Chondrocyte (in vitro differentiated cells): ENCODE results near the gene LIME1. TPM values are rescaled to one million over a fixed set of nuclear protein-coding genes. Genes with fewer than 3 reads are reported as not detected.

Experiments
- DNase-seq: peaks from one replicate; pipeline ENCODE4 v3.0.0; 2021; ENCODE audit warnings: mixed read lengths, low spot score
- H3K27ac Mint-ChIP-seq: one replicate; pipeline ENCODE4 v1.8.0; 2021; ENCODE audit warnings: mild to moderate bottlenecking, moderate library complexity, mixed read lengths; ENCODE audit not compliant: unreplicated experiment
- H3K27me3 Mint-ChIP-seq: 2 replicates; pipeline ENCODE4 v1.8.0; 2021; ENCODE audit warnings: low read depth, mixed read lengths
- H3K36me3 Mint-ChIP-seq: 2 replicates; pipeline ENCODE4 v1.8.0; 2021; ENCODE audit warnings: low read depth, mixed read lengths
- H3K4me1 Mint-ChIP-seq: 2 replicates; pipeline ENCODE4 v1.8.0; 2021; ENCODE audit warnings: low read depth, mild to moderate bottlenecking, mixed read lengths
- H3K4me3 Mint-ChIP-seq: one replicate; pipeline ENCODE4 v1.8.0; 2021; ENCODE audit warnings: mild to moderate bottlenecking, moderate library complexity, mixed read lengths; ENCODE audit not compliant: unreplicated experiment
- H3K9me3 Mint-ChIP-seq: 2 replicates; pipeline ENCODE4 v1.8.0; 2021; ENCODE audit warnings: low read depth, mixed read lengths
- total RNA-seq: library from RNA; stranded (reverse); gene quantifications from 3 replicates; pipeline ENCODE4 v1.2.1, GENCODE V29; 2021
- TF ChIP-seq, protein P1 (sequence below): fragments of 200-600 bp; sonication (generic); IDR thresholded peaks from 2 replicates; pipeline ENCODE4 v1.5.0; 2021; ENCODE audit warnings: antibody characterized with exemption, mild to moderate bottlenecking, moderate library complexity

LIME1 gene
- total RNA-seq, 1 donor from 2014 or later = 6.8 TPM

DNA sequence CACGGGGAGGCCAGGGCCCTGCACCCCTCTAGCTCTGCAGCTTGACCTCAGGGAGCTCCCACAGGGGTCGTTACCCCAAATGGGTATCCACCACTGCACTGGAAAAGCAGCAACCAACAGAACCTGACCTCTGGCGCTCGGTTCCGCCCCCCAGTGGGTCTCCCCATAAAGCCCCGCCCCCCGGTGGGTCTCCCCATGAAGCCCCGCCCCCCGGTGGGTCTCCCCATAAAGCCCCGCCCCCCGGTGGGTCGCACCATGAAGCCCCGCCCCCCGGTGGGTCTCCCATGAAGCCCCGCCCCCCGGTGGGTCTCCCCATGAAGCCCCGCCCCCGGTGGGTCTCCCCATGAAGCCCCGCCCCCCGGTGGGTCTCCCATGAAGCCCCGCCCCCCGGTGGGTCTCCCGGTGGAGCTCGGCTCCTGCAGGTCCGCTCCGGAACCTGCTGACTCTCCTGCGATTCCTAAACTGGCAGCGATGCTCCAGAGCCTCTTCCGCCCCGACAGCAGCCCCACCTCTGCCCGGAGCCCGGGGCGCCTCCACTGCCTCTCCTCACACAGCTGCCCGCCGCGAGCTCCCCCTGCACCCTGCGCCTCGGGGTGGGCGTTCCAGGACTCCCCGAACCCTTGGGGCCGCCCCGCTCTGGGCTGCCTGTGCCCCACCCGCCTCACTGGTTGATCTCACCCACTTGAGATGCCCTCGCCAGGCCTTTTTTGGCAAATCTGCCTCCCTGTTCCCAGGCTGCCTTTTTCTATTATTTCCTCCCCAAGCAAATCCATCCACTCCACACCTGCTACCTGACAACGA, 15.2 kb downstream of the LIME1 start:
- Mint-ChIP-seq H3K27ac (no peak overlapping the region), H3K27me3 (no peaks in the 10 kb centered on the region), H3K4me3 (no peak overlapping the region), H3K4me1 (no peaks in the 10 kb centered on the region), H3K36me3 (peaks cover 1% of the 10 kb centered on the region), H3K9me3 (no peaks in the 10 kb centered on the region)
- DNase-seq = peak; percentile 89
- TF ChIP-seq, protein P1, sequence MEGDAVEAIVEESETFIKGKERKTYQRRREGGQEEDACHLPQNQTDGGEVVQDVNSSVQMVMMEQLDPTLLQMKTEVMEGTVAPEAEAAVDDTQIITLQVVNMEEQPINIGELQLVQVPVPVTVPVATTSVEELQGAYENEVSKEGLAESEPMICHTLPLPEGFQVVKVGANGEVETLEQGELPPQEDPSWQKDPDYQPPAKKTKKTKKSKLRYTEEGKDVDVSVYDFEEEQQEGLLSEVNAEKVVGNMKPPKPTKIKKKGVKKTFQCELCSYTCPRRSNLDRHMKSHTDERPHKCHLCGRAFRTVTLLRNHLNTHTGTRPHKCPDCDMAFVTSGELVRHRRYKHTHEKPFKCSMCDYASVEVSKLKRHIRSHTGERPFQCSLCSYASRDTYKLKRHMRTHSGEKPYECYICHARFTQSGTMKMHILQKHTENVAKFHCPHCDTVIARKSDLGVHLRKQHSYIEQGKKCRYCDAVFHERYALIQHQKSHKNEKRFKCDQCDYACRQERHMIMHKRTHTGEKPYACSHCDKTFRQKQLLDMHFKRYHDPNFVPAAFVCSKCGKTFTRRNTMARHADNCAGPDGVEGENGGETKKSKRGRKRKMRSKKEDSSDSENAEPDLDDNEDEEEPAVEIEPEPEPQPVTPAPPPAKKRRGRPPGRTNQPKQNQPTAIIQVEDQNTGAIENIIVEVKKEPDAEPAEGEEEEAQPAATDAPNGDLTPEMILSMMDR = no peak

GRCh38 chr20:63752411-63753101, 16.1 kb downstream of the LIME1 start:
- Mint-ChIP-seq H3K36me3 (peaks cover 1% of the 10 kb centered on the region), H3K4me1 (no peaks in the 10 kb centered on the region), H3K4me3 (no peak overlapping the region), H3K27me3 (no peaks in the 10 kb centered on the region), H3K27ac (no peak overlapping the region), H3K9me3 (no peaks in the 10 kb centered on the region)
- no peak for DNase-seq
- TF ChIP-seq, protein P1 = no peak

- Mint-ChIP-seq H3K27ac (no peak overlapping the region), H3K4me3 (no peak overlapping the region), H3K27me3 (no peaks in the 10 kb centered on the region), H3K9me3 (no peaks in the 10 kb centered on the region), H3K36me3 (peaks cover 2% of the 10 kb centered on the region), H3K4me1 (no peaks in the 10 kb centered on the region)
- TF ChIP-seq, protein P1 = no peak
- no peak for DNase-seq
Observed at GRCh38 chr20:63753381-63753780, 16.9 kb downstream of the LIME1 start.

DNA sequence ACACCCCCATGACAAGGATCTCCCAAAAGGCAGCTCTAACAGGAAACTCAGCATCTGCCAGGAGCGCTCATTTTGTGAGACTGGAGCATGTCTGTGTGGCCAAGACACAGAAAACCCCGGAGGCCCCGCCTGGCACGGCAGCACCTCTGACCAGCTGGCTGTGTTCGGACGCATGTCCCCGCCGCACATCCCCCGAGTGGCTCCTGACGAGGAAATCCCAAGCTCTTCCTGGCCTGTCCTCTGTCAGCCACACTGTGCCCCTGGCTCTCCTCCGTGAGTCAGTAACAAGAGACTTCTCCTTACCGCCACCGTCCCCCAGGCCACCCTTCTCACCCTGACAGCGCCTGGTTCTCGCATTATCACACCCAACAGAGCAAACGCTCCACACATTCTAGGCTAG, 17.5 kb downstream of the LIME1 start:
- peaks cover 3% of the 10 kb centered on the region for H3K36me3 Mint-ChIP-seq
- no peak overlapping the region for H3K27ac Mint-ChIP-seq

More for the DNA sequence above, 17.5 kb downstream of the LIME1 start:
- Mint-ChIP-seq H3K4me3 (no peak overlapping the region), H3K9me3 (no peaks in the 10 kb centered on the region), H3K27me3 (no peaks in the 10 kb centered on the region), H3K4me1 (no peaks in the 10 kb centered on the region)
- TF ChIP-seq, protein P1 = no peak
- no peak for DNase-seq
